Neural cell (in vitro differentiated cells): ENCODE data around the gene ADAT3. TPM values are rescaled to one million over a fixed set of nuclear protein-coding genes. Genes with fewer than 3 reads are reported as not detected.
A peak's percentile ranks its signal among the peaks of the same experiment; 100 is the strongest.

Source experiments
- H2AFZ ChIP-seq: fragments of 200-600, 300-800 bp; sonication (generic), shearing (Covaris generic); 2 replicates; pipeline ENCODE4 v1.6.0; 2014; ENCODE audit warnings: low read depth, mild to moderate bottlenecking, antibody characterized with exemption, low read length, moderate library complexity
- H3F3A ChIP-seq: fragments of 200-600 bp; shearing (Covaris generic); 2 replicates; pipeline ENCODE4 v1.6.1; 2016; ENCODE audit warnings: mild to moderate bottlenecking, moderate library complexity, mixed read lengths, antibody characterized with exemption, low read length; ENCODE audit not compliant: insufficient read depth, poor library complexity, severe bottlenecking
- H3K27ac ChIP-seq: fragments of 200-600, 300-800 bp; sonication (generic), shearing (Covaris generic); 2 replicates; pipeline ENCODE4 v1.5.1; 2014; ENCODE audit warnings: mild to moderate bottlenecking, low read length, moderate library complexity
- H3K27me3 ChIP-seq: fragments of 300-800, 200-600 bp; sonication (generic), shearing (Covaris generic); 2 replicates; pipeline ENCODE4 v1.6.0; 2014; ENCODE audit warnings: mild to moderate bottlenecking, low read depth, low read length, moderate library complexity; ENCODE audit not compliant: insufficient read depth
- H3K36me3 ChIP-seq: fragments of 300-800, 200-600 bp; sonication (generic), shearing (Covaris generic); 2 replicates; pipeline ENCODE4 v1.5.1; 2014; ENCODE audit warnings: mild to moderate bottlenecking, antibody characterized with exemption, low read length, moderate library complexity; ENCODE audit not compliant: insufficient read depth
- H3K4me2 ChIP-seq: fragments of 300-800, 200-600 bp; sonication (generic), shearing (Covaris generic); 2 replicates; pipeline ENCODE4 v1.6.0; 2014; ENCODE audit warnings: mild to moderate bottlenecking, low read length
- H3K4me3 ChIP-seq: fragments of 300-800, 200-600 bp; sonication (generic), shearing (Covaris generic); 2 replicates; pipeline ENCODE4 v1.5.1; 2014; ENCODE audit warnings: mild to moderate bottlenecking, low read length, moderate library complexity
- H3K79me2 ChIP-seq: fragments of 200-600 bp; shearing (Covaris generic); replicated peaks from 2 replicates; pipeline ENCODE4 v1.6.0; 2014; ENCODE audit warnings: mild to moderate bottlenecking, low read length, moderate library complexity; ENCODE audit not compliant: insufficient read depth
- H3K9ac ChIP-seq: fragments of 300-800, 200-600 bp; sonication (generic), shearing (Covaris generic); 2 replicates; pipeline ENCODE4 v1.6.1; 2016; ENCODE audit warnings: mild to moderate bottlenecking, low read length, mixed read lengths
- H3K9me2 ChIP-seq: fragments of 200-600 bp; shearing (Covaris generic); 2 replicates; pipeline ENCODE4 v1.6.1; 2016; ENCODE audit warnings: mild to moderate bottlenecking, low read length, mixed read lengths; ENCODE audit not compliant: insufficient read depth
- H3K9me3 ChIP-seq: fragments of 200-600, 300-800 bp; sonication (generic), shearing (Covaris generic); 2 replicates; pipeline ENCODE4 v1.6.1; 2016; ENCODE audit warnings: mild to moderate bottlenecking, mixed run types, low read length, moderate library complexity, mixed read lengths
- H4K20me1 ChIP-seq: fragments of 200-600 bp; shearing (Covaris generic); 2 replicates; pipeline ENCODE4 v1.6.1; 2016; ENCODE audit warnings: mild to moderate bottlenecking, mixed run types; ENCODE audit not compliant: insufficient read depth
- CTCF ChIP-seq: fragments of 450-650 bp; IDR thresholded peaks from 2 replicates; pipeline ENCODE4 v1.5.1; 2014; ENCODE audit warnings: antibody characterized with exemption, mild to moderate bottlenecking, moderate library complexity; ENCODE audit not compliant: poor library complexity, severe bottlenecking
- EP300 ChIP-seq: fragments of 450-650 bp; conservative IDR thresholded peaks from 2 replicates; pipeline ENCODE4 v1.6.1; 2014; ENCODE audit warnings: antibody characterized with exemption, mild to moderate bottlenecking, moderate library complexity; ENCODE audit not compliant: poor library complexity, severe bottlenecking
- EZH2 ChIP-seq: fragments of 200-600, 300-800 bp; shearing (Covaris generic), sonication (generic); IDR thresholded peaks from 2 replicates; pipeline ENCODE4 v1.6.1; 2014; ENCODE audit warnings: antibody characterized with exemption, low read length, borderline replicate concordance, mild to moderate bottlenecking; ENCODE audit not compliant: insufficient read depth, poor library complexity, severe bottlenecking
- MXI1 ChIP-seq: fragments of 450-650 bp; conservative IDR thresholded peaks from 2 replicates; pipeline ENCODE4 v1.6.1; 2014; ENCODE audit warnings: antibody characterized with exemption, mild to moderate bottlenecking; ENCODE audit not compliant: poor library complexity, severe bottlenecking
- POLR2AphosphoS5 ChIP-seq: IDR thresholded peaks from 2 replicates; pipeline ENCODE4 v1.6.1; 2012
- RAD21 ChIP-seq: fragments of 450-650 bp; conservative IDR thresholded peaks from 2 replicates; pipeline ENCODE4 v1.6.1; 2014; ENCODE audit warnings: antibody characterized with exemption, mild to moderate bottlenecking, moderate library complexity
- REST ChIP-seq: IDR thresholded peaks from 2 replicates; pipeline ENCODE4 v1.6.1; 2012; ENCODE audit warnings: borderline replicate concordance
- SMC3 ChIP-seq: fragments of 450-650 bp; conservative IDR thresholded peaks from 2 replicates; pipeline ENCODE4 v1.6.1; 2014; ENCODE audit warnings: antibody characterized with exemption, mild to moderate bottlenecking, moderate library complexity; ENCODE audit not compliant: poor library complexity
- TAF1 ChIP-seq: IDR thresholded peaks from 2 replicates; pipeline ENCODE4 v1.6.1; 2012; ENCODE audit warnings: low read depth
- polyA plus RNA-seq: library from polyadenylated mRNA; depleted of rRNA; stranded (reverse); fragments of >200 nt; gene quantifications from 2 replicates; pipeline ENCODE4 v1.2.3, GENCODE V29; 2014

ADAT3 gene
- polyA plus RNA-seq, 1 donor from 2014 or later = 1.6 TPM

- Histone ChIP-seq H3F3A (no peaks in the 10 kb centered on the region), H3K27ac (no peak overlapping the region), H3K79me2 (no peaks in the 10 kb centered on the region), H2AFZ (no peak overlapping the region), H3K9me3 (no peaks in the 10 kb centered on the region), H4K20me1 (no peaks in the 10 kb centered on the region), H3K9me2 (no peaks in the 10 kb centered on the region), H3K27me3 (peaks cover 26% of the 10 kb centered on the region), H3K9ac (peak overlapping the region; percentile 50), H3K4me3 (peak overlapping the region; percentile 66), H3K4me2 (peak overlapping the region; percentile 30), H3K36me3 (no peaks in the 10 kb centered on the region)
- TF ChIP-seq REST = no peak
- TF ChIP-seq SMC3 = no peak
Measured at GRCh38 chr19:1862068-1862423, 43.2 kb upstream of the ADAT3 start.

- Histone ChIP-seq H3K79me2 (no peaks in the 10 kb centered on the region), H3K4me3 (peak overlapping the region; percentile 66), H3K27ac (no peak overlapping the region), H3K9me2 (no peaks in the 10 kb centered on the region), H3F3A (no peaks in the 10 kb centered on the region), H4K20me1 (no peaks in the 10 kb centered on the region), H3K36me3 (no peaks in the 10 kb centered on the region), H3K9me3 (no peaks in the 10 kb centered on the region), H2AFZ (no peak overlapping the region), H3K9ac (peak overlapping the region; percentile 53), H3K4me2 (peak overlapping the region; percentile 30), H3K27me3 (peaks cover 26% of the 10 kb centered on the region)
- no peak for TF ChIP-seq MXI1
- TF ChIP-seq SMC3 = no peak
- TF ChIP-seq RAD21 = no peak
- TF ChIP-seq POLR2AphosphoS5 = no peak
- no peak for TF ChIP-seq EZH2
- no peak for TF ChIP-seq REST
- no peak for TF ChIP-seq CTCF
- no peak for TF ChIP-seq TAF1
- TF ChIP-seq EP300 = no peak
Measured at GRCh38 chr19:1862424-1863327, 42.5 kb upstream of the ADAT3 start.
